Prostate gland (tissue), 2 donors: ENCODE measurements around the gene USP32.
"Not testable (repeated sequence)": the region's sequence is repeated elsewhere in the genome, so short reads cannot be mapped to it uniquely, and the experiment has no call there.

Experiments used
- POLR2A ChIP-seq: fragments of 450-650 bp; IDR thresholded peaks from one replicate; pipeline ENCODE4 v1.6.1; 2016; ENCODE audit warnings: antibody characterized with exemption, mild to moderate bottlenecking
- POLR2AphosphoS5 ChIP-seq: sonication (generic); formaldehyde crosslinking; IDR thresholded peaks from one replicate; pipeline ENCODE4 v1.6.1; 2017; ENCODE audit warnings: antibody characterized with exemption
- TF ChIP-seq, protein P1 (sequence below), 4 experiments: fragments of 200-600 bp in 2 of 4; fragments of 450-650 bp in 2 of 4; sonication (generic) in 2 of 4; IDR thresholded peaks; 1 replicate in 3 of 4; 2 replicates in 1 of 4; pipeline ENCODE4 v1.5.1; 2016 to 2019; ENCODE audit warnings: antibody characterized with exemption in 4 of 4, mild to moderate bottlenecking in 2 of 4, moderate library complexity in 2 of 4

DNA sequence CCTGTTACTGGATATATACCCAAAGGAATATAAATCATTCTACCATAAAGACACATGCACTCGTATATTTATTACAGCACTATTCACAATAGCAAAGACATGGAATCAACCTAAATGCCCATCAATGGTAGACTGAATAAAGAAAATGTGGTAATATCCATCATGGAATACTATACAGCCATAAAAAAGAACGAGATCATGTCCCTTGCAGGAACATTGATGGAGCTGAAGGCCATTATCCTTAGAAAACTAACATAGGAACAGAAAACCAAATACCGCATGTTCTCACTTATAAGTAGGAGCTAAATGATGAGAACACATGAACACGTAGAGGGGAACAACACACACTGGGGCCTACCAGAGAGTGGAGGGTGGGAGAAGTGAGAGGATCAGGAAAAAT is 27.1 kb upstream of the USP32 start:
- TF ChIP-seq, protein P1, sequence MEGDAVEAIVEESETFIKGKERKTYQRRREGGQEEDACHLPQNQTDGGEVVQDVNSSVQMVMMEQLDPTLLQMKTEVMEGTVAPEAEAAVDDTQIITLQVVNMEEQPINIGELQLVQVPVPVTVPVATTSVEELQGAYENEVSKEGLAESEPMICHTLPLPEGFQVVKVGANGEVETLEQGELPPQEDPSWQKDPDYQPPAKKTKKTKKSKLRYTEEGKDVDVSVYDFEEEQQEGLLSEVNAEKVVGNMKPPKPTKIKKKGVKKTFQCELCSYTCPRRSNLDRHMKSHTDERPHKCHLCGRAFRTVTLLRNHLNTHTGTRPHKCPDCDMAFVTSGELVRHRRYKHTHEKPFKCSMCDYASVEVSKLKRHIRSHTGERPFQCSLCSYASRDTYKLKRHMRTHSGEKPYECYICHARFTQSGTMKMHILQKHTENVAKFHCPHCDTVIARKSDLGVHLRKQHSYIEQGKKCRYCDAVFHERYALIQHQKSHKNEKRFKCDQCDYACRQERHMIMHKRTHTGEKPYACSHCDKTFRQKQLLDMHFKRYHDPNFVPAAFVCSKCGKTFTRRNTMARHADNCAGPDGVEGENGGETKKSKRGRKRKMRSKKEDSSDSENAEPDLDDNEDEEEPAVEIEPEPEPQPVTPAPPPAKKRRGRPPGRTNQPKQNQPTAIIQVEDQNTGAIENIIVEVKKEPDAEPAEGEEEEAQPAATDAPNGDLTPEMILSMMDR (IDR thresholded peaks at IDR 0.05) = not testable (repeated sequence)
- not testable (repeated sequence) for TF ChIP-seq POLR2AphosphoS5, POLR2A
